ENCODE results near the gene HCN4. TPM values are rescaled to one million over a fixed set of nuclear protein-coding genes. Genes with fewer than 3 reads are reported as not detected.
A peak's percentile ranks its signal among the peaks of the same experiment; 100 is the strongest.

The HCN4 gene
- total and polyA plus RNA-seq, 3 donors from 2014 or later = 9.1 to 17.6 (median 12.6) TPM

DNA sequence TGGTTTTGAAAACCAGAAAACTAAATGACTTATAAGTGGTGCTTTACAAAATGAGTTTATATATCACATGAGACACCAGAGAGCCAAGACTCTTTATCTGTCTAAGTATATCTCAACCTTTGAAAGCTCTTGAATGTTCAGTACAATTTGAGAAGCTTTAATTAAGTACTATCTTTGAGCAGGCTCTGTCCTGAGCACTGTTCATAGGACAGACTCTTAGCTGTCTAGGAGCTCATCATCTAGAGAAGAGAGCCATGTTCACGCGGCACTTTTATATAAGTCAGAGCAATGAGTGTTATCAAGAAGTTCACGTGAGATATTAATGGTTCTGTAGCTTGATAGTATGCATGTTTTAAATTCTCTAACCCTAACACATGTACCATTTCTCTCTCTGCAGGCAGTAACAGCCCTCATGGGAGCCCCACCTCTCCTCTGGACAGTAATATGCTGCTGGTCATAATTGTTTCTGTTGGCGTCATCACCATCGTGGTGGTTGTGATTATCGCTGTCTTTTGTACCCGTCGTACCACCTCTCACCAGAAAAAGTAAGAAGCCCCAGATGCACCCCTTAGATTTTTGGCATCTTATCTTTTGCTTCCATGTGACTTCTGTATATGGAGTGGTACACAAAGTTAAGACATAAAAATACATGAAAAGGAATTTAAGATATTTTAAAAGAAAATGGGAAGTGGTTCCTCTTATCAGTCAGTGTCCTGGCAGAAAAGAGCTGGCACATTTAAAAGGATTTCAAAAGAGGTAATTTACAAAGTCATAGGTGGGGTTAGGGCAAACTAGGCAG is 86.0 kb downstream of the HCN4 start:
- Histone ChIP-seq H3K4me1 (no peaks in the 10 kb centered on the region), H3K36me3 (ENCODE audit: low read depth, missing control alignments) (no peaks in the 10 kb centered on the region), H3K27ac (no peak overlapping the region), H3K9me3 (no peaks in the 10 kb centered on the region), H3K4me3 (no peak overlapping the region), H3K27me3 (no peaks in the 10 kb centered on the region)
- no peak for TF ChIP-seq POLR2A (IDR thresholded peaks at IDR 0.05)
- TF ChIP-seq, protein P1, sequence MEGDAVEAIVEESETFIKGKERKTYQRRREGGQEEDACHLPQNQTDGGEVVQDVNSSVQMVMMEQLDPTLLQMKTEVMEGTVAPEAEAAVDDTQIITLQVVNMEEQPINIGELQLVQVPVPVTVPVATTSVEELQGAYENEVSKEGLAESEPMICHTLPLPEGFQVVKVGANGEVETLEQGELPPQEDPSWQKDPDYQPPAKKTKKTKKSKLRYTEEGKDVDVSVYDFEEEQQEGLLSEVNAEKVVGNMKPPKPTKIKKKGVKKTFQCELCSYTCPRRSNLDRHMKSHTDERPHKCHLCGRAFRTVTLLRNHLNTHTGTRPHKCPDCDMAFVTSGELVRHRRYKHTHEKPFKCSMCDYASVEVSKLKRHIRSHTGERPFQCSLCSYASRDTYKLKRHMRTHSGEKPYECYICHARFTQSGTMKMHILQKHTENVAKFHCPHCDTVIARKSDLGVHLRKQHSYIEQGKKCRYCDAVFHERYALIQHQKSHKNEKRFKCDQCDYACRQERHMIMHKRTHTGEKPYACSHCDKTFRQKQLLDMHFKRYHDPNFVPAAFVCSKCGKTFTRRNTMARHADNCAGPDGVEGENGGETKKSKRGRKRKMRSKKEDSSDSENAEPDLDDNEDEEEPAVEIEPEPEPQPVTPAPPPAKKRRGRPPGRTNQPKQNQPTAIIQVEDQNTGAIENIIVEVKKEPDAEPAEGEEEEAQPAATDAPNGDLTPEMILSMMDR (IDR thresholded peaks at IDR 0.05) = no peak
- 86 to 89% methylated on average over 8 of the region's 8 CpGs for WGBS, 2 donors
- DNase-seq = no peak
- intact Hi-C loops (cut with DNase I; ENCODE audit: low total_unique reads) = no loop called here

- Histone ChIP-seq H3K27ac (no peak overlapping the region), H3K4me3 (no peak overlapping the region), H3K36me3 (ENCODE audit: low read depth, missing control alignments) (no peaks in the 10 kb centered on the region), H3K9me3 (no peaks in the 10 kb centered on the region), H3K27me3 (no peaks in the 10 kb centered on the region), H3K4me1 (no peaks in the 10 kb centered on the region)
- intact Hi-C loops (cut with DNase I; ENCODE audit: low total_unique reads) = no loop called here
- no peak for TF ChIP-seq POLR2A (IDR thresholded peaks at IDR 0.05)
- TF ChIP-seq, protein P1 (IDR thresholded peaks at IDR 0.05) = no peak
- DNase-seq = no peak
These were observed 92.9 kb downstream of the HCN4 start for GRCh38 chr15:73275862-73276261.

DNA sequence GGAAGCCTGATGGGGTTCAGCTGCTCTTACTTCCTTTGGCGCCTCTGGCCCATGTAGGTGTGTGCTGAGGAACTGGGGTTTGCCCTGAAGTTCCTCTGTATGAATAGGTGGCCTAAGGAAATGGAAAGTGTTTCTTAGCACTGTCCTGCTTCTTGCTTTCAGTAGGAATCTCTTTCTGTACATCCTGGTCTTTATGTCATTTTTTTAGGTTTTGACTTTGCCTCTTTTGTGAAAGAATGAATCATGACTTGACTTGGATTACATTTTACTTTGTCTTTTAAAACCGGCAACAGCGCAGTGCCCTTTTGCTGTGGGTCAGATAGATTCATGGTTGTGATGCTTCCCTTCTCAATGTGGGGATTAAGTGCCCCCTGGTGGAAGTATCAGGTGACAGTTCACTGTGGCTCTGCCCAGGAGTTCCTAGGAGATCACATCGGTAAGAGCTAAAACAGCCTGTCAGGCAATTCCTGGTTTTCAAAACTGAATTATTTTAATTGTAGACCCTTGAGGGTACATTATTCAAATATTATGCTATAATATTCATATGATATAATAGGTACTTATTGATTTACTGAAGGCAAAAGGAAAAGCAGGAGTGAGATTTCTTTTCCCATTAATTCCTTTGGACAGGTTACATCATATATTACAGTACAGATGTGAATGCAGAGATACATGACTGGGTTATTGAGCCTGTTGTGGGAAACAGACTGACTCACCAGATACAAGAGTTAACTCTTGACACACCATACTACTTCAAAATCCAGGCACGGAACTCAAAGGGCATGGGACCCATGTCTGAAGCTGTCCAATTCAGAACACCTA is 95.4 kb downstream of the HCN4 start:
- 44 to 47% methylated on average over 5 of the region's 5 CpGs for WGBS, 2 donors

GRCh38 chr15:73270366-73271097 is 98.2 kb downstream of the HCN4 start:
- no peak overlapping the region for H3K4me3 ChIP-seq
- TF ChIP-seq, protein P1 (IDR thresholded peaks at IDR 0.05) = no peak
- no peak for TF ChIP-seq POLR2A (IDR thresholded peaks at IDR 0.05)
- WGBS, 2 donors = 69 to 82% methylated on average over 3 of the region's 3 CpGs
- no peaks in the 10 kb centered on the region for H3K9me3 ChIP-seq
- intact Hi-C loops (cut with DNase I; ENCODE audit: low total_unique reads) = no loop called here
- no peak overlapping the region for H3K27ac ChIP-seq
- no peaks in the 10 kb centered on the region for H3K36me3 ChIP-seq (ENCODE audit: low read depth, missing control alignments)
- no peaks in the 10 kb centered on the region for H3K4me1 ChIP-seq
- no peaks in the 10 kb centered on the region for H3K27me3 ChIP-seq
- DNase-seq = no peak

More for the DNA sequence above, 95.4 kb downstream of the HCN4 start:
- intact Hi-C loops (cut with DNase I; ENCODE audit: low total_unique reads) = no loop called here
- H3K36me3 ChIP-seq (ENCODE audit: low read depth, missing control alignments) = no peaks in the 10 kb centered on the region
- H3K4me3 ChIP-seq = no peak overlapping the region
- no peak overlapping the region for H3K27ac ChIP-seq
- no peaks in the 10 kb centered on the region for H3K9me3 ChIP-seq
- no peak for TF ChIP-seq POLR2A (IDR thresholded peaks at IDR 0.05)
- TF ChIP-seq, protein P1 (IDR thresholded peaks at IDR 0.05) = peak; percentile 38 to 67 (median 67)
- DNase-seq = peak; percentile 63
- H3K27me3 ChIP-seq = no peaks in the 10 kb centered on the region
- H3K4me1 ChIP-seq = no peaks in the 10 kb centered on the region

Other genes starting within 250 kb of the HCN4 start
- 10 to 100 TPM; 28.7 to 28.8 TPM for gene REC114, start 74.2 kb upstream of the HCN4 start, total RNA-seq
- 102 TPM for gene REC114, start 74.2 kb upstream of the HCN4 start, polyA plus RNA-seq (ENCODE audit: insufficient read depth, low read depth, low replicate concordance)